Measurements from ENCODE around the gene PSMC1.
A peak's percentile ranks its signal among the peaks of the same experiment; 100 is the strongest.

PSMC1 gene

DNA sequence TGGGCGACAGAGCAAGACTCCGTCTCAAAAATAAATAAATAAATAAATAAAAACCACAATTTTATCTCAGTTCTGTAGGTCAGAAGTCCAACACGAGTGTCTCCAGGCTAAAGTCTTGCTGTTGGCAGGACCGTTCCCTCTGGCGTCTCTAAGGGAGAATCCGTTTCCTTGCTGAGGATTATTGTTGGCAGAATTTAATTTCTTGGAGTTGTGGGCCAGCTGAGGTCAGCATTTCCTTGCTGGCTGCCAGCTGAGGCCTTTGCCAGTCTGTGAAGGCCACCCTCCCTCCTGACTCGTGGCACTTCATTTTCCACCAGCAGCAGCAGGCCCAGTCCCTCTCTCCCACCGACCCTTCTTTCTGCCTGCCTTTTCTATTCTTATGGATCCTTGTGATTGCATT is 17.2 kb downstream of the PSMC1 start:
- Histone ChIP-seq H3K79me1 (replicated peaks; ENCODE audit: low read length, poor library complexity, severe bottlenecking) (peaks cover 11% of the 10 kb centered on the region), H3K9ac (ENCODE audit: low read length) (no peak overlapping the region), H4K8ac (ENCODE audit: low read length) (no peak overlapping the region), H2BK5ac (ENCODE audit: low read depth, low read length, poor library complexity, severe bottlenecking) (no peak overlapping the region), H3K36me3 (ENCODE audit: control insufficient read depth in 1 of 2, insufficient read depth in 2 of 2, low read depth in 1 of 2, low read length in 2 of 2) (peaks cover 52 to 73% of the 10 kb centered on the region in 2 experiments), H3K4ac (ENCODE audit: low read depth in 1 of 2, low read length in 2 of 2) (no peak overlapping the region), H3K4me2 (ENCODE audit: low read length, poor library complexity, severe bottlenecking) (no peak overlapping the region), H4K91ac (ENCODE audit: low read length) (no peak overlapping the region), H2AFZ (ENCODE audit: low read depth, low read length) (no peak overlapping the region), H2BK15ac (ENCODE audit: low read depth, poor library complexity, severe bottlenecking) (no peak overlapping the region), H3K9me3 (ENCODE audit: control insufficient read depth, low read length) (no peaks in the 10 kb centered on the region), H2BK120ac (ENCODE audit: low read depth, low read length) (no peak overlapping the region), H3K4me3 (ENCODE audit: insufficient read depth in 1 of 2, low read depth in 1 of 2, low read length in 2 of 2) (no peak overlapping the region), H3K23ac (ENCODE audit: low read length in 2 of 2) (no peak overlapping the region), H3K14ac (ENCODE audit: low read length in 2 of 2) (no peak overlapping the region), H3K27me3 (ENCODE audit: control insufficient read depth in 1 of 2, insufficient read depth in 1 of 2, low read length in 2 of 2) (no peaks in the 10 kb centered on the region), H3K4me1 (ENCODE audit: control insufficient read depth, insufficient read depth, low read depth, low read length) (peaks cover 12% of the 10 kb centered on the region), H3K18ac (ENCODE audit: low read depth in 1 of 2, low read length in 2 of 2) (no peak overlapping the region), H2AK5ac (ENCODE audit: low read length, severe bottlenecking) (no peak overlapping the region), H3K27ac (ENCODE audit: low read length, poor library complexity, severe bottlenecking) (no peak overlapping the region), H2BK12ac (ENCODE audit: low read length in 2 of 2) (no peak overlapping the region)
- WGBS = 97% methylated on average over 7 of the region's 8 CpGs
- DNase-seq = no peak

DNA sequence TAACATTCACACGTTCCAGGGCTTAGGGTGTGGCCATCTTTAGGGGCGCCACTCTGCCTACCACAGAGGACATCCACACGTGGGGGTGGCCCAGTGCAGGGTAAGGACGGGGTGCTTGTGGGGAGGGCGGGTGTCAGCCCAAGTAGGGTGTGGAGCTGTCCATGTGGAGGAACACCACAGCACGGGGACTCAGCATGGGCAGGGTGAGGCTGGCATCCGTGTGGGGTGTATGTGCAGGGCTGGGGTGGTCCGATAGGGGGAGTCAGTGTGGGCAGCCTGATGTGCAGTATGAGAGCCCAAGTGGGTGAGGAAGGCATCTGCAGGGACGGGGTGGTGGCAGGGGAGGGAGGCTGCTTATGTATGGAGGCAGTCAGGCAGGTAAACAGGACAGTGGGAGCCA is 17.7 kb downstream of the PSMC1 start:
- H3K27me3 ChIP-seq (ENCODE audit: control insufficient read depth in 1 of 2, insufficient read depth in 1 of 2, low read length in 2 of 2) = no peaks in the 10 kb centered on the region
- H3K79me1 ChIP-seq (replicated peaks; ENCODE audit: low read length, poor library complexity, severe bottlenecking) = peaks cover 11% of the 10 kb centered on the region
- DNase-seq = no peak
- no peak overlapping the region for H3K4me3 ChIP-seq (ENCODE audit: insufficient read depth in 1 of 2, low read depth in 1 of 2, low read length in 2 of 2)
- peak overlapping the region in 1 of 2 experiments; percentile 23 for H3K14ac ChIP-seq (ENCODE audit: low read length in 2 of 2)
- H3K27ac ChIP-seq (ENCODE audit: low read length, poor library complexity, severe bottlenecking) = no peak overlapping the region
- no peak overlapping the region for H4K91ac ChIP-seq (ENCODE audit: low read length)
- H3K9ac ChIP-seq (ENCODE audit: low read length) = no peak overlapping the region
- no peaks in the 10 kb centered on the region for H3K9me3 ChIP-seq (ENCODE audit: control insufficient read depth, low read length)
- peak overlapping the region in 1 of 2 experiments; percentile 18 for H3K23ac ChIP-seq (ENCODE audit: low read length in 2 of 2)
- H2BK120ac ChIP-seq (ENCODE audit: low read depth, low read length) = no peak overlapping the region
- no peak overlapping the region for H2BK15ac ChIP-seq (ENCODE audit: low read depth, poor library complexity, severe bottlenecking)
- peaks cover 56 to 73% of the 10 kb centered on the region in 2 experiments for H3K36me3 ChIP-seq (ENCODE audit: control insufficient read depth in 1 of 2, insufficient read depth in 2 of 2, low read depth in 1 of 2, low read length in 2 of 2)
- H3K4ac ChIP-seq (ENCODE audit: low read depth in 1 of 2, low read length in 2 of 2) = no peak overlapping the region
- WGBS = 74% methylated on average over 9 of the region's 9 CpGs
- H3K18ac ChIP-seq (ENCODE audit: low read depth in 1 of 2, low read length in 2 of 2) = peak overlapping the region in 1 of 2 experiments; percentile 51
- H2AK5ac ChIP-seq (ENCODE audit: low read length, severe bottlenecking) = peak overlapping the region; percentile 44
- H2BK12ac ChIP-seq (ENCODE audit: low read length in 2 of 2) = no peak overlapping the region
- H3K4me1 ChIP-seq (ENCODE audit: control insufficient read depth, insufficient read depth, low read depth, low read length) = peaks cover 12% of the 10 kb centered on the region
- peak overlapping the region; percentile 16 for H4K8ac ChIP-seq (ENCODE audit: low read length)
- no peak overlapping the region for H2BK5ac ChIP-seq (ENCODE audit: low read depth, low read length, poor library complexity, severe bottlenecking)
- H3K4me2 ChIP-seq (ENCODE audit: low read length, poor library complexity, severe bottlenecking) = no peak overlapping the region
- no peak overlapping the region for H2AFZ ChIP-seq (ENCODE audit: low read depth, low read length)

DNA sequence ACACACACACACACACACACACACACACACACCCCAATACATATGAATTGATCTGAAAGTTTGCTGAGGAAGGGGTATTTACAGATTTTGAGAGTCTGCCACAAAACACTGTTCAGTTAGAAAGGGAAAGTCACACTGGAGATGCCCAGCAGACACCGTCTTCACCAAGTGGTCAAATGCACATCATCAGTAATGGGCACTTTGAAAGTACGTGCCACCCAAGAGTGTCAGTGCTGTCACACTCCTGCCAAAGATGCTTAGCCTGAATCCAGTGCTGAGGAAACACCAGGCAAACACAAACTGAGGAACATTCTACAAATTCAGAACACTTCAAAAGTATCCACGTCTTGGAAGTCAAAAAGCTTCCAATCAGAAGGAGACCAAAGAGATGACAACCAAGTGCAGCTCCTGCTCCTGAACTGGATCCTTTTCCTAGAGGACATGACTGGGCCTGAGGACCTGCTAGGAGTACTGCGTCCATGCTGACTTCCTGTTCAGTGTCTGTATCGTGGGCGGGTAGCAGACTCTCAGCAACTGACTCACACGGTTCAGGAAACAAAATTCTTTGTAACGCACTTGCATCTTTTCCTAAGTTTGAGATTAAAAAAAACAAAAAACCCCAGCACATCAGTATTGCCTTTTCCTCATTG is 18.6 kb downstream of the PSMC1 start:
- no peak overlapping the region for H4K8ac ChIP-seq (ENCODE audit: low read length)
- peaks cover 12% of the 10 kb centered on the region for H3K79me1 ChIP-seq (replicated peaks; ENCODE audit: low read length, poor library complexity, severe bottlenecking)
- H3K27me3 ChIP-seq (ENCODE audit: control insufficient read depth in 1 of 2, insufficient read depth in 1 of 2, low read length in 2 of 2) = no peaks in the 10 kb centered on the region
- 61% methylated on average over 8 of the region's 8 CpGs for WGBS
- no peak overlapping the region for H2BK12ac ChIP-seq (ENCODE audit: low read length in 2 of 2)
- no peak overlapping the region for H3K18ac ChIP-seq (ENCODE audit: low read depth in 1 of 2, low read length in 2 of 2)
- H3K9ac ChIP-seq (ENCODE audit: low read length) = peak overlapping the region; percentile 49
- H2BK5ac ChIP-seq (ENCODE audit: low read depth, low read length, poor library complexity, severe bottlenecking) = no peak overlapping the region
- H3K4me3 ChIP-seq (ENCODE audit: insufficient read depth in 1 of 2, low read depth in 1 of 2, low read length in 2 of 2) = no peak overlapping the region
- H3K9me3 ChIP-seq (ENCODE audit: control insufficient read depth, low read length) = no peaks in the 10 kb centered on the region
- no peak overlapping the region for H3K23ac ChIP-seq (ENCODE audit: low read length in 2 of 2)
- H3K4ac ChIP-seq (ENCODE audit: low read depth in 1 of 2, low read length in 2 of 2) = no peak overlapping the region
- H4K91ac ChIP-seq (ENCODE audit: low read length) = no peak overlapping the region
- DNase-seq = peak; percentile 56
- no peak overlapping the region for H2AFZ ChIP-seq (ENCODE audit: low read depth, low read length)
- H2AK5ac ChIP-seq (ENCODE audit: low read length, severe bottlenecking) = no peak overlapping the region
- H3K36me3 ChIP-seq (ENCODE audit: control insufficient read depth in 1 of 2, insufficient read depth in 2 of 2, low read depth in 1 of 2, low read length in 2 of 2) = peaks cover 62 to 71% of the 10 kb centered on the region in 2 experiments
- H2BK15ac ChIP-seq (ENCODE audit: low read depth, poor library complexity, severe bottlenecking) = no peak overlapping the region
- H3K27ac ChIP-seq (ENCODE audit: low read length, poor library complexity, severe bottlenecking) = peak overlapping the region; percentile 49
- H3K14ac ChIP-seq (ENCODE audit: low read length in 2 of 2) = no peak overlapping the region
- H3K4me1 ChIP-seq (ENCODE audit: control insufficient read depth, insufficient read depth, low read depth, low read length) = peaks cover 12% of the 10 kb centered on the region
- no peak overlapping the region for H2BK120ac ChIP-seq (ENCODE audit: low read depth, low read length)
- H3K4me2 ChIP-seq (ENCODE audit: low read length, poor library complexity, severe bottlenecking) = no peak overlapping the region

DNA sequence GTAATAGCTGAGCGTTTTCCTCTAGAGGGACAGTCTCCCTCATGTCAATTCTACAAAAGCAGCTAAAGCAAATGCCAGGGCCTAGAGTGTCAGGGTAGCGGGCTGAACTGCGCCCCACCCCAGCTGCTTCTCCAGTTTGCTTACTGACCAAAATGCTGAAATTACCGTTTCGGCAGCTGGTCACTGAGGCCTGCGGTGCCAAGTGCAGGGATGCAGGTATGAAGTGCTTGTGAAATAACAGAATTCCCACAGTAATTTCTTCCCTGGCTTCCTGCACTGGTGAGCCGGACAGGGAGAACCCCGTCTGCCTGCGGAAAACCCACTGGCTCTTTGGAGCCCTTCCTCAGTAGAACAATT is 19.1 kb downstream of the PSMC1 start:
- no peak overlapping the region for H2BK5ac ChIP-seq (ENCODE audit: low read depth, low read length, poor library complexity, severe bottlenecking)
- H2AK5ac ChIP-seq (ENCODE audit: low read length, severe bottlenecking) = no peak overlapping the region
- WGBS = 94% methylated on average over 9 of the region's 9 CpGs

More for the DNA sequence above, 19.1 kb downstream of the PSMC1 start:
- peaks cover 12% of the 10 kb centered on the region for H3K79me1 ChIP-seq (replicated peaks; ENCODE audit: low read length, poor library complexity, severe bottlenecking)
- no peak overlapping the region for H2AFZ ChIP-seq (ENCODE audit: low read depth, low read length)
- H3K27ac ChIP-seq (ENCODE audit: low read length, poor library complexity, severe bottlenecking) = peak overlapping the region; percentile 49
- H3K4me3 ChIP-seq (ENCODE audit: insufficient read depth in 1 of 2, low read depth in 1 of 2, low read length in 2 of 2) = no peak overlapping the region
- H4K91ac ChIP-seq (ENCODE audit: low read length) = no peak overlapping the region
- H4K8ac ChIP-seq (ENCODE audit: low read length) = no peak overlapping the region
- peaks cover 61 to 70% of the 10 kb centered on the region in 2 experiments for H3K36me3 ChIP-seq (ENCODE audit: control insufficient read depth in 1 of 2, insufficient read depth in 2 of 2, low read depth in 1 of 2, low read length in 2 of 2)
- H2BK15ac ChIP-seq (ENCODE audit: low read depth, poor library complexity, severe bottlenecking) = no peak overlapping the region
- H3K9ac ChIP-seq (ENCODE audit: low read length) = peak overlapping the region; percentile 28
- H3K4me1 ChIP-seq (ENCODE audit: control insufficient read depth, insufficient read depth, low read depth, low read length) = peaks cover 12% of the 10 kb centered on the region
- H3K23ac ChIP-seq (ENCODE audit: low read length in 2 of 2) = no peak overlapping the region
- no peak overlapping the region for H3K4me2 ChIP-seq (ENCODE audit: low read length, poor library complexity, severe bottlenecking)
- H3K27me3 ChIP-seq (ENCODE audit: control insufficient read depth in 1 of 2, insufficient read depth in 1 of 2, low read length in 2 of 2) = no peaks in the 10 kb centered on the region
- H3K4ac ChIP-seq (ENCODE audit: low read depth in 1 of 2, low read length in 2 of 2) = no peak overlapping the region
- H2BK120ac ChIP-seq (ENCODE audit: low read depth, low read length) = no peak overlapping the region
- H3K14ac ChIP-seq (ENCODE audit: low read length in 2 of 2) = no peak overlapping the region
- H3K18ac ChIP-seq (ENCODE audit: low read depth in 1 of 2, low read length in 2 of 2) = no peak overlapping the region
- no peak overlapping the region for H2BK12ac ChIP-seq (ENCODE audit: low read length in 2 of 2)
- no peaks in the 10 kb centered on the region for H3K9me3 ChIP-seq (ENCODE audit: control insufficient read depth, low read length)
- peak; percentile 20 for DNase-seq

Measured in mesenchymal stem cell (in vitro differentiated cells and primary cell).